ENCODE results near the gene LGALS14.
"Not testable (repeated sequence)": the region's sequence is repeated elsewhere in the genome, so short reads cannot be mapped to it uniquely, and the experiment has no call there.

Gene LGALS14

GRCh38 chr19:39677961-39678889, 26.1 kb upstream of the LGALS14 start:
- no peaks in the 10 kb centered on the region for H3K27me3 ChIP-seq (ENCODE audit: control insufficient read depth, insufficient read depth, low read length)
- H3K27ac ChIP-seq (ENCODE audit: low read length): no peak overlapping the region
- no peak overlapping the region for H3K4me3 ChIP-seq (ENCODE audit: low read length)
- H3K9me3 ChIP-seq (ENCODE audit: control insufficient read depth, low read depth, low read length): no peaks in the 10 kb centered on the region
- H3K36me3 ChIP-seq (ENCODE audit: control insufficient read depth, low read depth, low read length): no peaks in the 10 kb centered on the region
- H3K4me1 ChIP-seq (ENCODE audit: control insufficient read depth, low read depth, low read length): no peaks in the 10 kb centered on the region
- no peak overlapping the region for H3K9ac ChIP-seq (ENCODE audit: low read length)

DNA sequence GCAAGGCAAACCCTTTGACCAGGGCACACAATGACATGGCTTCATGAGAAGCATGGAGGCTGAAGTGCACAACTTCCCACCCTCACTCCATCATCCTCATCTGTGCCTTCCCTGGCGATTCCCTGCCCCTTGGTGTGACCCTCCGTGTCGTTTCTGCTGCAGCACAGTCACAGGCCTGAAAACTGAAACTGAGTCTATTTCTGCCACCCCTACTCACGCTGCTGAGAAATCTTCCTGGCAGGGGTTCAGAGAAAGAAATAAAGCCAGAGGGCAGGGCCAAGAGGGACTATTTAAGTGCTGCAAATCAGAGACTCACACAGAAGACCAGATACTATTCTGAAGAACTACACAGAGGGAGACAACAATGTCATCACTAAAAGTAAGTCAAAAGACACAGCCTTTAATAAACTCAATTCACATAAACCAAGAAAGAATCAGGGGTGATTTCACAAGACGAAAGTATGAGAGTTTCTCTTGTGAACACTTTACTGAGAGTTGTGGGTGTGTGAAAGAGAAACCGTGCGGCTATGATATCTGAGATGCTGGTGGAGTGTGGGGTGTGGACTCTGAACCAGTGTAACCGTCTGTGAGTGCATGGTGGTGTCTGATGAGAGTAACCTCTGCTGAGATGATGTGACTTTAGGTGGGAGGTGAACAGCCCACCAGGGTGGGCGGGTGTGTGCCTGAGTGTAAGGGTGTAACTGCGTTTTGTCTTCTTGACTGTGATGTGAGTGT, 25.1 kb upstream of the LGALS14 start:
- no peak overlapping the region for H3K4me3 ChIP-seq (ENCODE audit: low read length)
- H3K27me3 ChIP-seq (ENCODE audit: control insufficient read depth, insufficient read depth, low read length): no peaks in the 10 kb centered on the region
- H3K36me3 ChIP-seq (ENCODE audit: control insufficient read depth, low read depth, low read length): no peaks in the 10 kb centered on the region
- H3K4me1 ChIP-seq (ENCODE audit: control insufficient read depth, low read depth, low read length): no peaks in the 10 kb centered on the region
- H3K9me3 ChIP-seq (ENCODE audit: control insufficient read depth, low read depth, low read length): no peaks in the 10 kb centered on the region
- H3K27ac ChIP-seq (ENCODE audit: low read length): no peak overlapping the region
- H3K9ac ChIP-seq (ENCODE audit: low read length): no peak overlapping the region

DNA sequence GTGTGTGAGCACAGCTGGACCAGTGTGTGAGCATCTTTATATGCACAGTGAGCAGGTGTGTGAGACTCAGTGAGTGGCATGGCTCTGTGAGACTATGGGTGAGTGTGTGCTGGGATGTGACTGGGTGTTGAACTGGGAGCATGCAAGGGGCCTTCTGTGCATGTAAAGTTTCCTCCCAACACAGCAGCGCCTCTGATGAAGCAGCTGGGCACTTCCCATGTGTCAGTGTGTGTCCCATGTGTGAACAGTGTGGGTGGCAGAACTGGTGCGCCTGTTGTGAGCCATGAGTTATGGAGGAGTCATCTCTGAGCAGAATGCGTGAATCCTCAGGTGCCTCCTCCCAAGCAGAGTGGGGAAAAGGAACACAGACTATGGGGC, 24.5 kb upstream of the LGALS14 start:
- H3K27me3 ChIP-seq (ENCODE audit: control insufficient read depth, insufficient read depth, low read length): no peaks in the 10 kb centered on the region
- no peaks in the 10 kb centered on the region for H3K4me1 ChIP-seq (ENCODE audit: control insufficient read depth, low read depth, low read length)
- H3K9ac ChIP-seq (ENCODE audit: low read length): no peak overlapping the region
- no peak overlapping the region for H3K27ac ChIP-seq (ENCODE audit: low read length)
- no peaks in the 10 kb centered on the region for H3K36me3 ChIP-seq (ENCODE audit: control insufficient read depth, low read depth, low read length)
- H3K4me3 ChIP-seq (ENCODE audit: low read length): no peak overlapping the region
- no peaks in the 10 kb centered on the region for H3K9me3 ChIP-seq (ENCODE audit: control insufficient read depth, low read depth, low read length)

DNA sequence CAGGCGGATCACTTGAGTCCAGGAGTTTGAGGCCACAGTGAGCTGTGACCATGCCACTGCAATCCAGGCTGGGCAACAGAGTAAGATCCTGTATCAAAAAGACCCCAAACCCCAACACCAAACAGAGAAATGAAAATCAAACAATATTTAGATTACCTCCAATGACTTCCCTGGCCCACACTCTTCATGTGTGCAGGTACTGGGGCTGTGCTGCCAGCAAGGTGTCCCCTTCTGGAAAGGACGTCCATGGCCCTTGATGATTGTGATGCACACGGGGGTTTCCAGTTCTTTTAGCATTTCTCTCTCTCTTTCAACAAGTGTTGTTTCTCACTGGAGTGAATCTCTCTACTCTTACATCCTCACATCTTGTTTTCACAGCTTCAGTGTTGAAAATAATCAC, 23.7 kb upstream of the LGALS14 start:
- no peak overlapping the region for H3K27ac ChIP-seq (ENCODE audit: low read length)
- H3K4me1 ChIP-seq (ENCODE audit: control insufficient read depth, low read depth, low read length): no peaks in the 10 kb centered on the region
- H3K4me3 ChIP-seq (ENCODE audit: low read length): no peak overlapping the region
- no peaks in the 10 kb centered on the region for H3K9me3 ChIP-seq (ENCODE audit: control insufficient read depth, low read depth, low read length)
- H3K36me3 ChIP-seq (ENCODE audit: control insufficient read depth, low read depth, low read length): no peaks in the 10 kb centered on the region
- no peak overlapping the region for H3K9ac ChIP-seq (ENCODE audit: low read length)
- no peaks in the 10 kb centered on the region for H3K27me3 ChIP-seq (ENCODE audit: control insufficient read depth, insufficient read depth, low read length)

GRCh38 chr19:39681416-39681815, 22.9 kb upstream of the LGALS14 start:
- Histone ChIP-seq H3K4me1 (ENCODE audit: control insufficient read depth, low read depth, low read length) (no peaks in the 10 kb centered on the region), H3K36me3 (ENCODE audit: control insufficient read depth, low read depth, low read length) (no peaks in the 10 kb centered on the region), H3K27me3 (ENCODE audit: control insufficient read depth, insufficient read depth, low read length) (no peaks in the 10 kb centered on the region), H3K9ac (ENCODE audit: low read length) (no peak overlapping the region), H3K9me3 (ENCODE audit: control insufficient read depth, low read depth, low read length) (no peaks in the 10 kb centered on the region), H3K4me3 (ENCODE audit: low read length) (no peak overlapping the region), H3K27ac (ENCODE audit: low read length) (no peak overlapping the region)

- no peak overlapping the region for H3K4me3 ChIP-seq (ENCODE audit: low read length)
- H3K27ac ChIP-seq (ENCODE audit: low read length): no peak overlapping the region
- no peaks in the 10 kb centered on the region for H3K4me1 ChIP-seq (ENCODE audit: control insufficient read depth, low read depth, low read length)
- no peaks in the 10 kb centered on the region for H3K36me3 ChIP-seq (ENCODE audit: control insufficient read depth, low read depth, low read length)
- H3K27me3 ChIP-seq (ENCODE audit: control insufficient read depth, insufficient read depth, low read length): no peaks in the 10 kb centered on the region
- H3K9me3 ChIP-seq (ENCODE audit: control insufficient read depth, low read depth, low read length): no peaks in the 10 kb centered on the region
- no peak overlapping the region for H3K9ac ChIP-seq (ENCODE audit: low read length)
Observed at GRCh38 chr19:39684267-39684666, 20.0 kb upstream of the LGALS14 start.

GRCh38 chr19:39686739-39687138, 17.5 kb upstream of the LGALS14 start:
- no peaks in the 10 kb centered on the region for H3K9me3 ChIP-seq (ENCODE audit: control insufficient read depth, low read depth, low read length)
- H3K27ac ChIP-seq (ENCODE audit: low read length): no peak overlapping the region
- H3K27me3 ChIP-seq (ENCODE audit: control insufficient read depth, insufficient read depth, low read length): no peaks in the 10 kb centered on the region
- H3K4me3 ChIP-seq (ENCODE audit: low read length): no peak overlapping the region
- peaks cover 8% of the 10 kb centered on the region for H3K4me1 ChIP-seq (ENCODE audit: control insufficient read depth, low read depth, low read length)
- H3K36me3 ChIP-seq (ENCODE audit: control insufficient read depth, low read depth, low read length): no peaks in the 10 kb centered on the region
- H3K9ac ChIP-seq (ENCODE audit: low read length): no peak overlapping the region

DNA sequence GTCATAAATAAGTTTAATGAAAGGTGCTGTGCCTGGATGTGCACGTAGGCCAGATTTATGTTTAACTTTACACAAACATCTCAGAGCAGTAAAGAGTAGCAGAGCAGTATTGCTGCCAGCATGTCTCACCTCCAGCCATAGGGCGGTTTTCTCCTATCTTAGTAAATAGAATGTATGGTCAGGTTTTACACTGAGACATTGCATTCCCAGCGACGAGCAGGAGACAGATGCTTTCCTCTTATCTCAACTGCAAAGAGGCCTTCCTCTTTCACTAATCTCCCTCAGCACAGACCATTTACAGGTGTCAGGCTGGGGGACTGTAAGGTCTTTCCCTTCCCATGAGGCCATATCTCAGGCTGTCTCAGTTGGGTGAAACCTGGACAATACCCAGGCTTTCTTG, 15.6 kb upstream of the LGALS14 start:
- H3K27ac ChIP-seq (ENCODE audit: low read length); H3K4me1 ChIP-seq (ENCODE audit: control insufficient read depth, low read depth, low read length); H3K27me3 ChIP-seq (ENCODE audit: control insufficient read depth, insufficient read depth, low read length); H3K36me3 ChIP-seq (ENCODE audit: control insufficient read depth, low read depth, low read length); H3K9ac ChIP-seq (ENCODE audit: low read length); H3K9me3 ChIP-seq (ENCODE audit: control insufficient read depth, low read depth, low read length); H3K4me3 ChIP-seq (ENCODE audit: low read length): not testable (repeated sequence)

DNA sequence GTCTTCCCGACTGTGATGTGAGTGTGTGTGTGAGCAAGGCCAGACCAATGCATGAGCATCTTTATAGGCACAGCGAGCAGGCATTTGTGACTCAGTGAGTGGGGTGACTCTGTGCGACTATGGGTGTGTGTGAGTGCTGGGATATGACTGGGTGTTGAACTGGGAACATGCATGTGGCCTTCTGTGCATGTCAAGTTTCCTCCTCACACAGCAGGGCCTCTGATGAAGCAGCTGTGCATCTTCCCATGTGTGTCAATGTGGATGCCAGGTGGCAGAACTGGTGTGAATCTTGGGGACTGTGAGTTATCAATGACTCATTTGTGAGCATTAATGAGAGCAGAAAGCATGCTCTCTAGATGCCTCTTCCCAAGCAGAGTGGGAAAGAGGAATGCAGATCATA, 12.1 kb upstream of the LGALS14 start:
- H3K27ac ChIP-seq (ENCODE audit: low read length): no peak overlapping the region
- H3K4me3 ChIP-seq (ENCODE audit: low read length): no peak overlapping the region
- no peaks in the 10 kb centered on the region for H3K36me3 ChIP-seq (ENCODE audit: control insufficient read depth, low read depth, low read length)
- no peaks in the 10 kb centered on the region for H3K9me3 ChIP-seq (ENCODE audit: control insufficient read depth, low read depth, low read length)
- H3K4me1 ChIP-seq (ENCODE audit: control insufficient read depth, low read depth, low read length): peaks cover 8% of the 10 kb centered on the region
- no peaks in the 10 kb centered on the region for H3K27me3 ChIP-seq (ENCODE audit: control insufficient read depth, insufficient read depth, low read length)
- H3K9ac ChIP-seq (ENCODE audit: low read length): no peak overlapping the region

DNA sequence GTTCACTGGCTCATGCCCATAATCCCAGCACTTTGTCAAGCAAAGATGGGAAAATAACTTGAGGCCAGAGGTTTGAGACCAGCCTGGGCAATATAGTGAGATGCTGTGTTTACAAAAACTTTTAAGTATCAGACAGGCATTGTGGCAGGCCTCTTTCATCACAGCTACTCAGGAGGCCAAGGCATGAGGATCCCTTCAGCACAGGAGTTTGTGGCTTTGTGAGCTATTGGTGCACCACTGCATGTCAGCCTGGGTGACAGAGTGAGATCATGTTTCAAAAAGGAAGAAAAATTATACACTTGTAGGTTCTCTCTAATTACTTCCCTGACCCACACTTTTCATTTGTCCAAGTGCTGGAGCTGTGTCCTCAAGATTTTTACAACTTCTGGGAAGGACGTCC, 11.5 kb upstream of the LGALS14 start:
- Histone ChIP-seq H3K36me3 (ENCODE audit: control insufficient read depth, low read depth, low read length) (no peaks in the 10 kb centered on the region), H3K4me3 (ENCODE audit: low read length) (no peak overlapping the region), H3K9me3 (ENCODE audit: control insufficient read depth, low read depth, low read length) (no peaks in the 10 kb centered on the region), H3K27me3 (ENCODE audit: control insufficient read depth, insufficient read depth, low read length) (no peaks in the 10 kb centered on the region), H3K9ac (ENCODE audit: low read length) (no peak overlapping the region), H3K27ac (ENCODE audit: low read length) (no peak overlapping the region), H3K4me1 (ENCODE audit: control insufficient read depth, low read depth, low read length) (peaks cover 8% of the 10 kb centered on the region)

DNA sequence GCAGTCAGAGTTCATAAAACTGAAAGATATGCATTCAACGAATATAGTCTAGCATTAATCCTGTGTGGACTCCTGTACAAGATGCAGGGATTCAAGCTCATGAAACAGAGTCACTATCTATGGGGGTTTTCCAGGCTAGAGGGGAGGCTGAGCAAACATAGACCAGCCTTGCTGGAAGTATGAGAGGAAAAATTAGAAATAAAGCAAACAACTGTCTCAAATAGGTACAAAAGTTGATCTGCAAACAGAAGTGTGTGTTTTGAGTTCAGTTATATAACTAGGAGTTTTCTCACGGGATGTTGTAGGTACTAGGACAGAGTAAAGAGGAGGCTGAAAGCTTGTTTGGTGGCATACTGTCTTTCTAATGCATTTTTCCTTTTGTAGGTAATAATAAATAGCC, 8.5 kb upstream of the LGALS14 start:
- H3K9ac ChIP-seq (ENCODE audit: low read length): no peak overlapping the region
- no peak overlapping the region for H3K4me3 ChIP-seq (ENCODE audit: low read length)
- no peaks in the 10 kb centered on the region for H3K9me3 ChIP-seq (ENCODE audit: control insufficient read depth, low read depth, low read length)
- no peaks in the 10 kb centered on the region for H3K36me3 ChIP-seq (ENCODE audit: control insufficient read depth, low read depth, low read length)
- H3K4me1 ChIP-seq (ENCODE audit: control insufficient read depth, low read depth, low read length): peaks cover 4% of the 10 kb centered on the region
- H3K27me3 ChIP-seq (ENCODE audit: control insufficient read depth, insufficient read depth, low read length): no peaks in the 10 kb centered on the region
- no peak overlapping the region for H3K27ac ChIP-seq (ENCODE audit: low read length)

GRCh38 chr19:39696387-39696786, 7.9 kb upstream of the LGALS14 start:
- Histone ChIP-seq H3K9me3 (ENCODE audit: control insufficient read depth, low read depth, low read length) (no peaks in the 10 kb centered on the region), H3K4me1 (ENCODE audit: control insufficient read depth, low read depth, low read length) (no peaks in the 10 kb centered on the region), H3K4me3 (ENCODE audit: low read length) (no peak overlapping the region), H3K27ac (ENCODE audit: low read length) (no peak overlapping the region), H3K27me3 (ENCODE audit: control insufficient read depth, insufficient read depth, low read length) (no peaks in the 10 kb centered on the region), H3K36me3 (ENCODE audit: control insufficient read depth, low read depth, low read length) (no peaks in the 10 kb centered on the region), H3K9ac (ENCODE audit: low read length) (no peak overlapping the region)

Measured in iPS-18a (cell line).